HS-5 (cell line): ENCODE results near the gene AGAP2.
"Not testable (repeated sequence)": the region's sequence is repeated elsewhere in the genome, so short reads cannot be mapped to it uniquely, and the experiment has no call there.

ENCODE experiments used
- DNase-seq: peaks from one replicate; pipeline ENCODE4 v3.0.0-alpha.2; 2012; ENCODE audit warnings: low read depth

The AGAP2 gene

DNA sequence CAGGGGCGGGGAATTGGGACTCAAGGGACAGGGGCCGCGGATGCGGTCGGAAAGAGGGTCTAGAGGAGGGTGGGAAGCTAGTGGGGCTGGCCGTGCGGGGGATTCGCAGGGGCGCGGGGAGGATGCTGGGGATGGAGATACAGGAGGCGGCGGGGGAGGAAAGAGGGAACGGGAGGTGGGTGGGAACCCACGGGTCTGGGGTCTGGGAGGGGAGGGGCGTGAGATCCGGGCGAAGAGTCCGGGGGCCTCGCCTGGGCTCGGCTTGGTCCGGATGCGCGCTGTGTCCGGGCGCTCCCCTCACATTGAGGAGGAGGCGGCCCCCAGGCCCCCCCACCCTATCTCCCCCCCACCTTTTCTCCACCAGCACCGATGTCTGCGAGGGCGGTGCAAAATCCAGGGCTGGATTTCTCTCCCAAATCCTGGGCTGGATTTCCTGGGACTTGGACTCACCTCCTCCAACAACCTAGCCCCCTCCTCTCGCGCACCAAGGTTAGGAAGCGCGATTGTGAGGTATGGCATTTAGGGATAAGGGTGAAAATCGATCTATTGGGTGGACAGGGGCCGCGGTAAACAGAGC is at the start of gene AGAP2:
AGAP2 (minus strand) TSS at position 82 of the 577 bp plus-strand sequence. CDS start 496 bp downstream, outside the sequence.
- no peak for DNase-seq

- DNase-seq, result no peak
These were observed 45.3 kb upstream of the AGAP2 start for GRCh38 chr12:57783861-57784260.

- no peak for DNase-seq
These were observed 44.9 kb upstream of the AGAP2 start for GRCh38 chr12:57783466-57783801.

- peak; percentile 78 for DNase-seq
These were observed 44.3 kb upstream of the AGAP2 start, which contains the start of gene TSFM for GRCh38 chr12:57782608-57783465. Gene TSFM, plus strand, starts transcription at chr12:57782787. Its CDS starts 15 bp downstream, at chr12:57782802.

DNA sequence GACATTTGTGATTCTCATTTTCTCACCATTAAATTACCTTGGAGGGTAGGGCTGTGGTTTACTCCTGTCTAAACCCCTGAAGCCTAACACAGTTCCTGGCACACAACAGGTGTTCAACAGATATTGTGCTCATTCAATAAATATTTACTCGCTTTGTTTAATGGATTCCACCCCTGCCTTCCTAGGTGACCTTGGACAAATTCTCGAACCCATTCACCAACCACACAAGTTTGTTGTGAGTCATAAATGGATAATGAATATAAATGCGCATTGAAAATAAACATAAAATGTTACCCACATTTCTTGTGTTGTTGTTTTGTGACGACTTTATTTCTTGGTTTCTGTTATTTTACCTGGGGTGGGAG is 43.7 kb upstream of the AGAP2 start:
- no peak for DNase-seq

GRCh38 chr12:57781801-57782200 is 43.3 kb upstream of the AGAP2 start:
- DNase-seq, result no peak

- no peak for DNase-seq
These were observed 42.7 kb upstream of the AGAP2 start for GRCh38 chr12:57781244-57781643.

- no peak for DNase-seq
These were observed 41.8 kb upstream of the AGAP2 start for GRCh38 chr12:57780284-57780897.

DNA sequence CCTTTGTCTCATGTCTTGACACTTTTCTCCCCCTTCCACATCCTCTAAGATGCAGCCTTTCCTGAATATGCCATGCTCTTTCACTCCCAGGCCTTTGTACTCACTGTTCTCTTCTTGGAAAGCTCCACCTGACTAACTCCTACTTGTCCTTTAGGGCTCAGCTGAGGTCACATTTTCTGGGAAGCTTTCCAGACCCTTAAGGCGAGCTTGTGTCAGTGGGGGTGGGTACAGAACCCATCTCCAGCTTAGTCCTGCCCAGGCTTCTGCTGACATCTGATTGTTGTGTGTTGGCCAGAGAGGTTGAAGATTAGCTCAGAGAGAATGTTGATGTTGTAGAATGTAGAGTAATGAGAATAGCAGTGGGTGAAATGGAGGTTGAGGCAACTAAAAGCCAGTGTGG is 41.2 kb upstream of the AGAP2 start:
- no peak for DNase-seq

DNA sequence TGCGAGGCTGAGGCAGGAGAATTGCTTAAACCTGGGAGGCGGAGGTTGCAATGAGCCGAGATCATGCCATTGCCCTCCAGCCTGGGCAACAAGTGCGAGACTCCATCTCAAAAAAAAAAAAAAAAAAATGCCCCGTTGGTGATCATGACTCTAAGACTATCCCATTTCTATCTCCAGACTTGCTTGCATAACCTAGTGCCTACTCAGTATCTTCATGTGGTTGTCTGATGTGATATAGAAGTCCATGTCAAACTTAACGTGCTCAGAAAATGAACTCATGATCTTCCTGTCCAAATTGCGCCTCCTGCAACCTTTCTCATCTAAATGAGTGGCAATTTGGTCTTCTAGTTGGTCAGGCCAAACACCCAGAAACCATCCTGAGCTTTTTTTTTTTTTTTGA is 39.4 kb upstream of the AGAP2 start:
- DNase-seq, result no peak

DNA sequence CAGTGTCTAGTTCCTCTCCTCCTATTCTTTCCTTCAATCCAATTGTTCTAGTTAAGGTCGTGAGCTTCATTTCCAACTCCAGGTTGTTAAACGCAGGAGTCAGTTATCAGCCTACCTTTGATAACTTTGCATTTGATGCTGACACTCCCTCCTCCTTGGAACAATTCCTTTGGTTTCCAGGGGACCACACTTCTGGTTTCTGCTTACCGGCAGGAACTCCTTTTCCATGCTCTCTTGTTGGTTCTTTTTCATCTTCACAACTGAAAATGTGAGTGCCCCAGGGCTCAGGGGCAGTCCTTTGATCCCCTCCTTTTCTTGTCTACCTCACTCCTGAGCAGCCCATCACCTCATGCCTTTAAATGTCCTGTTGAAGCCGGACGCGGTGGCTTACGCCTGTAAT is 38.8 kb upstream of the AGAP2 start:
- no peak for DNase-seq

DNA sequence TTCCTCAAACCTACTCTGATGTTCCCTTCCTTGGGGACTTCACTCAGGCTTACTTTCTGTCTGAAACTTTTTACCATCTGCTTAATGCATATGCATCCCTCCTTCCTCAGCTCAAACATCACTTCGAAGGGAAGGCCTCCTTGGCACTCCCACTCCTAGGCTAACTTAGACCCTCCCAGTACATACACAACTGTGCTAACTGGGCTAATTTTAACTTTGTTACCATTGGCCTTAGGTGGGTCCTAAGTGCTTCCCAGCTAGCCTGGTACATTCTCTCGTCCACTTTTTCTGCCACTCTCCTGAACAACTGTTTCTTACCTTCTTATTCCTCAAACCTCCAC is 37.7 kb upstream of the AGAP2 start:
- DNase-seq, result no peak

GRCh38 chr12:57775563-57776246 is 37.2 kb upstream of the AGAP2 start:
- DNase-seq, result no peak

GRCh38 chr12:57775044-57775443 is 36.5 kb upstream of the AGAP2 start:
- no peak for DNase-seq

- DNase-seq, result not testable (repeated sequence)
These were observed 36.1 kb upstream of the AGAP2 start for GRCh38 chr12:57774634-57775033.

DNA sequence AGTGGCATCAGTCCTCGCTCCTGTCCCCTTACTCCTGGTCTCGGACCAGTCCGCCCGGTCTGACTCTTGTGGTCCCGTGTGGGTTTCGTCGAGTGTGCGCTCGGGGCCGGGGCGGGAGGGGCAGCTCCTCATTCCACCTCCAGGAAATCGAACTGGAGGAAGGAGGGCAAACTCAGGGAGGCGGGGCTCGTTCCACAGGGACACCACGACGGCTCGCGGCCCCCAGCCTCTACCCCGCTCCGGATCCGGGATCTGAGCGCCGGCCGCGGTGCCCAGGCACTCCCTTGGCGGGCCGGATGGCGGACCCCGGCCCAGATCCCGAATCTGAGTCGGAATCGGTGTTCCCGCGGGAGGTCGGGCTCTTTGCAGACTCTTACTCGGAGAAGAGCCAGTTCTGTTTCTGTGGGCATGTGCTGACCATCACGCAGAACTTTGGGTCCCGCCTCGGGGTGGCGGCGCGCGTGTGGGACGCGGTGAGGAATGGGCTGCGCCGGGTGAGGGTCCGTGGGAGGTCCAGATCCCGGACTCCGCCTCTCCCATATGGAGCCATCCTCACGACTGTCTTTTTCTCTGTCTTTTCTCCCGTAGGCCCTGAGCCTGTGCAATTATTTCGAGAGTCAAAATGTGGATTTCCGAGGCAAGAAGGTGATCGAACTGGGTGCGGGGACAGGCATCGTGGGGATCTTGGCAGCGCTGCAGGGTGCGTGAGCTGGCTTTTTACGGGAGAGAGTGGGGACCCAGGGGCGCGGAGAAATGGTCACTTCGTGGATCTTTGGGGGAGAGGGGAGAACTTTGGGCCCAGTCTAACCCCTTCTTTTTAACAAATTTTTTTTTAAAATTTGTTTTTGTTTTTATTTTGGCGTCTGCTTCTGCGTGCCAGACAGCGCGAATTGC is 34.1 kb upstream of the AGAP2 start, which contains the start of gene EEF1AKMT3:
EEF1AKMT3 (plus strand) TSS at position 186 of the 894 bp plus-strand sequence; CDS start at position 297, 111 bp downstream.
- peak; percentile 48 for DNase-seq

GRCh38 chr12:57771873-57772428 is 33.4 kb upstream of the AGAP2 start, which contains the start of gene METTL1:
Gene METTL1, minus strand, starts transcription at chr12:57772105. Its CDS starts 22 bp downstream, at chr12:57772083.
- peak; percentile 98 for DNase-seq

GRCh38 chr12:57771236-57771872 is 32.8 kb upstream of the AGAP2 start:
- DNase-seq, result peak; percentile 90

DNA sequence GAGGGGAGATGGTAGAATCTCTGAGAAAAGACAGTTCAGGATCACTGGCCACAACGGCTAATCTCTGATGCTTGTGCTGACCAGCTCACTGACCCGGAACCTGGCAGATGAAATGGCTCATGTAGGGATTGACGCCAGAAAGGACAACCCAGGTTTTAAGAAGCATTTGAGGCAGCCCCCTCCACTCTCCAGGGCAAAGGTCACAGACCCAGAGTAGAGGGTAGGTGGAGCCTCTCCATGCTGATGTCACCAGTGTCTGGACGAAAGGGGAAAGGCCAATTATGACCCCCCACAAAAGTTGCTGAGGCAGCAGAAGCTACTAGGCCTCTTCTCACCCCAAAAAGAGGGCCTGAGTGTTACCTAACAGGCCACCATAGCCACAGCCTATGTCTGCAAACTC is 32.2 kb upstream of the AGAP2 start:
- no peak for DNase-seq

GRCh38 chr12:57769594-57769993 is 31.1 kb upstream of the AGAP2 start:
- no peak for DNase-seq

DNA sequence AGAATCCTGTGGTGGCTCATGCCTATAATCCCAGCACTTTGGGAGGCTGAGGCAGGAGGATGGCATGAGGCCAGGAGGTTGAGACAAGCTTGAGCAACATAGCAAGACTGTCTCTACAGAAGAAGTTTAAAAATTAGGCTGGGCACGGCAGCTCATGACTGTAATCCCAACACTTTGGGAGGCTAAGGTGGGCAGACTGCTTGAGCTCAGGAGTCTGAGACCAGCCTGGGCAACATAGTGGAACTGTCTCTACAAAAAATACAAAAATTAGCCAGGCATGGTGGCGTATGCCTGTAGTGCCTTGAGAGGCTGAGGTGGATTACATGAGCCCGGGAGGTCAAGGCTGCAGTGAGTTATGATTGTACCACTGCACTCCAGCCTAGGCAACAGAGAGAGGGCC is 29.3 kb upstream of the AGAP2 start:
- no peak for DNase-seq
